Vagina (tissue), 2 donors: ENCODE measurements around the gene INPP4B.

Source experiments
- CTCF ChIP-seq, 3 experiments: fragments of 450-650 bp in 2 of 3; fragments of 200-600 bp in 1 of 3; sonication (generic) in 1 of 3; IDR thresholded peaks; one replicate each; pipeline ENCODE4 v1.5.1; 2017 to 2019; ENCODE audit warnings: antibody characterized with exemption in 3 of 3, mild to moderate bottlenecking in 2 of 3, moderate library complexity in 2 of 3
- POLR2AphosphoS5 ChIP-seq, 2 donors: sonication (generic); formaldehyde crosslinking; IDR thresholded peaks; one replicate each; pipeline ENCODE4 v1.9.0; 2017; ENCODE audit warnings: antibody characterized with exemption in 2 of 2, mild to moderate bottlenecking in 2 of 2, low read depth in 1 of 2; ENCODE audit not compliant: insufficient read depth in 1 of 2

GRCh38 chr4:142085513-142086292 is 760.4 kb downstream of the INPP4B start:
- TF ChIP-seq CTCF (IDR thresholded peaks at IDR 0.05) (no peak), POLR2AphosphoS5 (IDR thresholded peaks at IDR 0.05; ENCODE audit: insufficient read depth in 1 of 2, low read depth in 1 of 2) (no peak)
